Bronchial epithelial cell (primary cell): ENCODE results near the gene TMEM170B. TPM values are rescaled to one million over a fixed set of nuclear protein-coding genes. Genes with fewer than 3 reads are reported as not detected.
A peak's percentile ranks its signal among the peaks of the same experiment; 100 is the strongest.

Source experiments
- DNase-seq: peaks from one replicate; pipeline ENCODE4 v3.0.0-alpha.2; 2010; ENCODE audit warnings: low read depth
- FAIRE-seq: peaks from 2 replicates; lab custom pipeline; 2011; peaks lifted over from hg19 to GRCh38; lab: Jason Lieb, UNC
- H3K27me3 ChIP-seq: 2 replicates; pipeline ENCODE4 v1.5.1; 2011; ENCODE audit warnings: low read length; ENCODE audit not compliant: control insufficient read depth, insufficient read depth
- H3K36me3 ChIP-seq: 2 replicates; pipeline ENCODE4 v1.5.1; 2011; ENCODE audit warnings: low read length; ENCODE audit not compliant: control insufficient read depth, insufficient read depth
- H3K4me3 ChIP-seq: 2 replicates; pipeline ENCODE4 v1.5.1; 2011; ENCODE audit warnings: mild to moderate bottlenecking, low read depth, low read length, control low read depth
- total RNA-seq: library from RNA; depleted of rRNA; stranded (reverse); fragments of >200 nt; gene quantifications from 2 replicates; pipeline ENCODE4 v1.2.1, GENCODE V29; 2014
- TF ChIP-seq, protein P1 (sequence below): IDR thresholded peaks from 2 replicates; pipeline ENCODE4 v1.5.1; 2011; ENCODE audit warnings: mild to moderate bottlenecking, moderate library complexity, low read length, control low read depth, inconsistent platforms; ENCODE audit not compliant: insufficient read depth, severe bottlenecking

Gene TMEM170B
- total RNA-seq, 1 donor from 2014 or later, result under 0.01 TPM

DNA sequence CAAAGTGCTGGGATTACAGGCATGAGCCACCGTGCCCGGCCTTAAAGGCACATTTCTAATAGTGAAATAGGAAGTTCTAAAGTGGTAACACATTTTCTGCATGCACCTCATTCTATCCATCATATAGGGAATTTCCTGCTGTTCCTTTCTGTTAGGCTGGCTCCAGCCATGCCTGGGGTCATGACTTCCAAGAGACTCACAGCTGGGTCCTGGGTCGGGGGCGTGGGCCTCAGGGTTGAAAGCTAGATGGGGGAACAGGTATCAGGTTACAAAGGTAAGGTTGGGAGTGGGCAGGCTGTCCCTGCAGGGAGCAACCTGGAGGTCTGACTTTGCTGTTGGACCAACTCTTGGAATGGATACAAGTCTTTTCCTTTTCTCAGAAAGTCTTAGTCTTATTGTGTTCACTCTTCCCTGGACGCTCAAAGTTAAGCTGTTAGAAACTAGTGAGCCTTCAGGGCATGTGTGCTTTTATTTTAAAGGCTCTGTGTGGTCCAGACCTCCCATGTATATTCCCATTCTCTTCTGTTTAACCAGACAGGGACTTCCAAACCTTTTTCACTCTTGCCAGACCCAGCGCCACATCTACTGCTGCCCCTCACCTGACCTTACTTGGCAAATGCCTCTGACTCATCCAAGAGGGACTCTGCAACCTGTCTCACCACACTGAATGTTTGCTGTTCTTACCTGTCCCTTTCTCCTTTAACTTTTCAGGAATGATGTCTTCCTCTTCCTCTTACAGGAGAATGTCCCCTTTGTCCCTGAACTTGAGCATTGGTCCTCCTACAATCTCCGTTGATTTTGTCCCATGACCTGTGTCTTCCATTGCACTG is 64.4 kb downstream of the TMEM170B start:
- no peaks in the 10 kb centered on the region for H3K27me3 ChIP-seq
- FAIRE-seq (no peak), DNase-seq (peak; percentile 32)
- TF ChIP-seq, protein P1, sequence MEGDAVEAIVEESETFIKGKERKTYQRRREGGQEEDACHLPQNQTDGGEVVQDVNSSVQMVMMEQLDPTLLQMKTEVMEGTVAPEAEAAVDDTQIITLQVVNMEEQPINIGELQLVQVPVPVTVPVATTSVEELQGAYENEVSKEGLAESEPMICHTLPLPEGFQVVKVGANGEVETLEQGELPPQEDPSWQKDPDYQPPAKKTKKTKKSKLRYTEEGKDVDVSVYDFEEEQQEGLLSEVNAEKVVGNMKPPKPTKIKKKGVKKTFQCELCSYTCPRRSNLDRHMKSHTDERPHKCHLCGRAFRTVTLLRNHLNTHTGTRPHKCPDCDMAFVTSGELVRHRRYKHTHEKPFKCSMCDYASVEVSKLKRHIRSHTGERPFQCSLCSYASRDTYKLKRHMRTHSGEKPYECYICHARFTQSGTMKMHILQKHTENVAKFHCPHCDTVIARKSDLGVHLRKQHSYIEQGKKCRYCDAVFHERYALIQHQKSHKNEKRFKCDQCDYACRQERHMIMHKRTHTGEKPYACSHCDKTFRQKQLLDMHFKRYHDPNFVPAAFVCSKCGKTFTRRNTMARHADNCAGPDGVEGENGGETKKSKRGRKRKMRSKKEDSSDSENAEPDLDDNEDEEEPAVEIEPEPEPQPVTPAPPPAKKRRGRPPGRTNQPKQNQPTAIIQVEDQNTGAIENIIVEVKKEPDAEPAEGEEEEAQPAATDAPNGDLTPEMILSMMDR, result no peak
- no peaks in the 10 kb centered on the region for H3K36me3 ChIP-seq
- H3K4me3 ChIP-seq, result no peak overlapping the region

DNA sequence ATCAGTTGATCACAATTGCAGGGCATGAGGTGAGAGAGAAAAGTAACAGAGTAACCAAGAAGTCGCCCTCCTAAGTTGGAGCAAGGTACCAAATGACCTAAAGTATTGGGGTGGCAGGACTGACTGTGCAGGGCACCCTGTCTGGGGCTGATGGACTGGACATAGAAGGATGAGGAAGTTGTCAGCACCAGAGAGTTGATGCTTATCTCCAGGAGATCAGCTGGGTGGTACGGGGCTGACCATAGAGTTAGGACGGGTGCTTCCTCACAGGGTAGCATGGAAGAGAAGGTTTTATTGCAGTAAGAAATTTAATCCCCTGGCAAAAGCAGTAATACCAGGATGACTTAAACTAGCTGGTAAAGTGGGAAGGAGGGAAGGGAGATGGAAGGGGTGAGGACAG is 66.7 kb downstream of the TMEM170B start:
- TF ChIP-seq, protein P1, result no peak
- FAIRE-seq, result peak; percentile 47
- H3K27me3 ChIP-seq, result no peaks in the 10 kb centered on the region
- H3K4me3 ChIP-seq, result no peak overlapping the region
- no peaks in the 10 kb centered on the region for H3K36me3 ChIP-seq
- DNase-seq, result no peak

DNA sequence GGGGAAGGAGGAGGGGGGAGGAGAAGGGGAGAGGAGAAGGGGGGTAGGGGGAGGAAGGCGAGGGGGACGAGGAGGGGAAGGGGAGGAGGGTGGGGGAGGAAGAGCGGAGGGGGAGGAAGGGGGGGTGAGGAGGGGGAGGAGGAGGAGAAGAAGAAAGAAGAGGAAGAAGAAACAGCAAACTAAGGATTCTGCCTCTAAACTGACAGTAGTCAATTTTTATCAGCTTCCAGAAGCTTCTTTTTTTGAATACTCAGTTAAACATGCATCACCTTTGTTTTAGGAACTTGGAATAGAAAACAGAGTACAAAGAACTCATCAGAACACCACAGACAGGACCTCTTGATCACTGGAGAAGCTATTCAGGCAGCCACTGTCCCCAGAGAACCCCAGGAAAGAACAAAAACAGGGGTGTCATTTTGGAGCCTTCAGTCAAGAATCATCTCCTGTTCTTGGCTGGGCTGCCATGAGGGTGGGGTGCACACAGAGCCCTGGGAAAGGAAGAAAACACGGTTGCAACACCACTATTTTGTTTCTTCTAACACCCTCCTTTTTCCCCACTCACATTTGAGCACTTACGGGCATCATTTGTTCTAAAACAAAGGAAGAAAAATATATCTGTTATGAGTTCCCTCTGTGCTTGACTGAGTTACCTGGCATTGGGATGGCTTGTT is 67.4 kb downstream of the TMEM170B start:
- no peak for DNase-seq
- Histone ChIP-seq H3K36me3 (no peaks in the 10 kb centered on the region), H3K4me3 (no peak overlapping the region), H3K27me3 (no peaks in the 10 kb centered on the region)
- TF ChIP-seq, protein P1, result no peak
- FAIRE-seq, result no peak

DNA sequence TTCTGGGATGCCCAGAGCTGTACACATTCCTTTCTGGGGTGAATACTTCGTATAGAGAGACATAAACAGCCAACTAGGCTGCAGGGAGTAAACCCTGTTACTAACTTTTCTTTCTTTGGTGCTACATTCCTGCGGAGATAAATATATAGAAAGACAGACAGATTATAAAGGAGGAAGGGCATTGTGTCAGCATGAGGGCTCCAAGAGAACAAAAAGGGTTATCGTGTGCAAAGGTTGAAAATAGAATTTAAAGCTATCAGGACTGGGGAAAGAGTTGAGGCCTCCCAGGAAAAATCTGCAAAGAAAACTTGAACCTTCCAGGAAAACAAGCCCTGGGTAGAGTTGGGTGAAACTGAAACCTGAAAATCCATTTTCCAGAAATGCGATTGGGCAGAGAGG is 68.0 kb downstream of the TMEM170B start:
- no peaks in the 10 kb centered on the region for H3K27me3 ChIP-seq
- no peak overlapping the region for H3K4me3 ChIP-seq
- TF ChIP-seq, protein P1, result no peak
- H3K36me3 ChIP-seq, result no peaks in the 10 kb centered on the region
- DNase-seq (no peak), FAIRE-seq (no peak)

DNA sequence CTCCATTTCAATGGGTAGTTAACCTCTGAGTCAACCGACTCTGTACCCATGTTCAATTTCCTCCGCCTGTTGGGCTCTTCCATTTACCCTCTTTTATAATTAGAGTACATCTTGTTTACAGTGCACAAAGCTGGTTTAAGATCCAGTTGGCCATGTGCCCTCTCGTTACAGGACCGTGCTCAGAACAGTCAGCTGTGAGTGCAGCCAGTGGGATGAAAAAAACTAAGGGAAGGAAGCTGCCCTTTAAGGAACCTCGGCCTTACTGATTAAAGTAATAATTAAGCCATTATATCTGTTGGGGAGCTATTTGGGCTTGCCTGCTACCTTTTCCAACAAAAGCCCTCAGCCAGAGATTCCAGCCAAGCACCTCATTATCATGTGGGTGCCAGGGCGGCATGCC is 68.8 kb downstream of the TMEM170B start:
- Histone ChIP-seq H3K4me3 (no peak overlapping the region), H3K27me3 (no peaks in the 10 kb centered on the region), H3K36me3 (no peaks in the 10 kb centered on the region)
- DNase-seq (no peak), FAIRE-seq (no peak)
- TF ChIP-seq, protein P1, result no peak
